ENCODE data around the gene RSPH10B2. TPM values are rescaled to one million over a fixed set of nuclear protein-coding genes. Genes with fewer than 3 reads are reported as not detected.
A peak's percentile ranks its signal among the peaks of the same experiment; 100 is the strongest.
"Not testable (repeated sequence)": the region's sequence is repeated elsewhere in the genome, so short reads cannot be mapped to it uniquely, and the experiment has no call there.

The RSPH10B2 gene
- total and polyA plus RNA-seq, 9 of the 15 experiments (the other 6 are each of a cell fraction or from before 2014, with no cell fraction given) = 0.04 to 0.11 (median 0.08) TPM; not detected in 5

DNA sequence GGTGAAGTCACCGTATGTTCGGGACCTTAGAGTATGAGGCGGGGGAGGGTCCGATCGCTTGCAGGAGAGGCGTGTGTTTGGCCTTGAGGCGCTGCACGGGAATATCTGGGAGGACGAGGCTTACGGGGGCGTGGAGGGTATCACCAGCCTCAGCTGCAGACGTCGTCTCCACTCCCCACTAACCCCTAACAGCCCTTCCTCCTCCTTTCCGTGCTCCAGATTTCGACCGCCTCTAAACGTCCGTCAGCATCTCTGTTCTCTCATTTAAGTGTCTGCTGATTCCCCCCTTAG lies 23.6 kb upstream of the RSPH10B2 start:
- Histone ChIP-seq H3K9ac (ENCODE audit: insufficient read depth in 1 of 2, low read depth in 2 of 2, low read length in 2 of 2) (peak overlapping the region; percentile 89 to 94), H4K20me1 (replicated peaks; ENCODE audit: control insufficient read depth, insufficient read depth, low read length) (no peaks in the 10 kb centered on the region), H3K4me2 (ENCODE audit: insufficient read depth, low read length) (peak overlapping the region; percentile 78), H3K79me2 (ENCODE audit: control insufficient read depth, insufficient read depth, low read length) (peaks cover 22% of the 10 kb centered on the region), H3K9me1 (ENCODE audit: control insufficient read depth, insufficient read depth, low read length) (no peaks in the 10 kb centered on the region), H3K9me3 (replicated peaks; ENCODE audit: control insufficient read depth, insufficient read depth, low read depth, low read length) (no peaks in the 10 kb centered on the region), H3K4me3 (peak overlapping the region; percentile 84), H2AFZ (ENCODE audit: low read depth, low read length) (peak overlapping the region; percentile 93), H3K27ac (ENCODE audit: extremely low read depth, low read depth, low read length) (peak overlapping the region; percentile 77), H3K27me3 (ENCODE audit: control insufficient read depth in 2 of 2, insufficient read depth in 2 of 2, low read length in 2 of 2) (no peaks in the 10 kb centered on the region), H3K4me1 (replicated peaks in 1 of 2; ENCODE audit: control insufficient read depth in 2 of 2, insufficient read depth in 2 of 2, low read length in 2 of 2) (peaks cover 0 to 14% of the 10 kb centered on the region in 2 experiments; a peak in 3 of 5 replicates), H3K36me3 (ENCODE audit: control insufficient read depth, insufficient read depth, low read length) (peaks cover 31% of the 10 kb centered on the region; the same call in 2 of the 3 replicates)
- FAIRE-seq (no peak), DNase-seq (ENCODE audit: extremely low read depth in 1 of 4, low spot score in 3 of 4) (peak in 3 of 4 experiments; percentile 45 to 62 (median 46)), ATAC-seq (no peak)
- BruUV-seq (replicated peaks) = no TSS peak
- WGBS (ENCODE audit: insufficient coverage, low coverage, missing lambda C conversion rate) = 2% methylated on average over 18 of the region's 18 CpGs
- TF ChIP-seq BACH1 (tag; IDR thresholded peaks at IDR 0.05) = no peak
- TF ChIP-seq NBN (IDR thresholded peaks at IDR 0.05; ENCODE audit: low read depth) = no peak
- TF ChIP-seq ZNF12 (CRISPR knock-in tag; IDR thresholded peaks at IDR 0.05) = 0 out of 2 replicates have a peak, but pooled peaks have one; percentile 12
- 0 out of 2 replicates have a peak, but pooled peaks have one; percentile 41 for TF ChIP-seq MIER1 (IDR thresholded peaks at IDR 0.05; ENCODE audit: low read depth)
- no peak for TF ChIP-seq CC2D1A (IDR thresholded peaks at IDR 0.05)
- TF ChIP-seq ZNF830 (CRISPR knock-in tag; IDR thresholded peaks at IDR 0.05) = no peak
- TF ChIP-seq NRF1 (conservative IDR thresholded peaks at IDR 0.05 in 1 of 2, IDR thresholded peaks at IDR 0.05 in 1 of 2) = no peak
- no peak for TF ChIP-seq ZZZ3 (IDR thresholded peaks at IDR 0.05)
- peak; percentile 31; the same call in 1 of the 2 replicates for TF ChIP-seq NKRF (IDR thresholded peaks at IDR 0.05; ENCODE audit: borderline replicate concordance)
- TF ChIP-seq EGR1 (conservative IDR thresholded peaks at IDR 0.05) = peak; percentile 57
- intact Hi-C loops (cut with micrococcal nuclease) (no loop called here), in situ Hi-C loops (cut with MboI) (loop anchor here (5.0 kb wide), 1 partner anchor 1683 kb away; the partner anchor contains the start of gene RBAK)
- ChIA-PET POLR2A (no interaction called here), CTCF (ENCODE audit: low intra/inter-chr PET ratio) (no interaction called here)

DNA sequence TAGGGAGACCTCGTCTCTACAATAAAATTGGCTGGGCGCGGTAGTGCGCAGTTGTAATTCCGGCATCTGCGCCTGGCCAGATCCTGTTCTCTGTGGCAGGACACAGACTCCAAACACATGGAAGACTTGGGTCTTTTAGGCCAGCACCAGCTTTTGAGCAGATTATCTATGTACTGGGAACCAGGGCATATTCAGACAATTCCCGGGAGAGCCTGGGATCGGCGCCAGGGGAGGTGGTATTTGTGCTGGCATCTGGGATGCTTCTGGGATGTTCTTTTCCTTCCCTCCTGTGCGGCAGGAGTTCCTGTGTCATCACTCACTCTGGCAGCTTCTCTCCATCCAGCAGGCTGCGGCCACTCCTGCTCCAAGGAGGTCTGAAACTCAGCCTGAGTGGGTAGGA lies 15.5 kb upstream of the RSPH10B2 start:
- BruUV-seq (replicated peaks) = not testable (repeated sequence)

More for the DNA sequence above, 15.5 kb upstream of the RSPH10B2 start:
- H4K20me1 ChIP-seq (replicated peaks; ENCODE audit: control insufficient read depth, insufficient read depth, low read length); in situ Hi-C loops (cut with MboI); H2AFZ ChIP-seq (ENCODE audit: low read depth, low read length); H3K79me2 ChIP-seq (ENCODE audit: control insufficient read depth, insufficient read depth, low read length); H3K4me2 ChIP-seq (ENCODE audit: insufficient read depth, low read length); H3K4me3 ChIP-seq; DNase-seq (ENCODE audit: extremely low read depth in 1 of 4, low spot score in 3 of 4); CTCF ChIA-PET (ENCODE audit: low intra/inter-chr PET ratio); H3K9ac ChIP-seq (ENCODE audit: insufficient read depth in 1 of 2, low read depth in 2 of 2, low read length in 2 of 2); POLR2A ChIA-PET; H3K27me3 ChIP-seq (ENCODE audit: control insufficient read depth in 2 of 2, insufficient read depth in 2 of 2, low read length in 2 of 2); ATAC-seq; H3K4me1 ChIP-seq (replicated peaks in 1 of 2; ENCODE audit: control insufficient read depth in 2 of 2, insufficient read depth in 2 of 2, low read length in 2 of 2); H3K9me3 ChIP-seq (replicated peaks; ENCODE audit: control insufficient read depth, insufficient read depth, low read depth, low read length); H3K27ac ChIP-seq (ENCODE audit: extremely low read depth, low read depth, low read length); H3K9me1 ChIP-seq (ENCODE audit: control insufficient read depth, insufficient read depth, low read length); FAIRE-seq; intact Hi-C loops (cut with micrococcal nuclease): not testable (repeated sequence)
- WGBS (ENCODE audit: insufficient coverage, low coverage, missing lambda C conversion rate) = 92% methylated on average over 3 of the region's 11 CpGs
- H3K36me3 ChIP-seq (ENCODE audit: control insufficient read depth, insufficient read depth, low read length) = peaks cover 39% of the 10 kb centered on the region; the same call in 2 of the 3 replicates
